GM18498 (cell line): ENCODE data around the gene UCHL1.
"Not testable (repeated sequence)": the region's sequence is repeated elsewhere in the genome, so short reads cannot be mapped to it uniquely, and the experiment has no call there.

Experiments
- ATAC-seq: cut with Tn5 transposase; IDR thresholded peaks from one replicate; pipeline ENCODE4 v1.9.1; 2021; ENCODE audit warnings: mild to moderate bottlenecking, moderate library complexity; ENCODE audit not compliant: unreplicated experiment

The UCHL1 gene

GRCh38 chr4:41236032-41236431 lies 20.7 kb upstream of the UCHL1 start:
- ATAC-seq, result no peak

- ATAC-seq, result no peak
Measured at GRCh38 chr4:41236508-41236907, 20.2 kb upstream of the UCHL1 start.

GRCh38 chr4:41241919-41242318 lies 14.8 kb upstream of the UCHL1 start:
- ATAC-seq, result no peak

DNA sequence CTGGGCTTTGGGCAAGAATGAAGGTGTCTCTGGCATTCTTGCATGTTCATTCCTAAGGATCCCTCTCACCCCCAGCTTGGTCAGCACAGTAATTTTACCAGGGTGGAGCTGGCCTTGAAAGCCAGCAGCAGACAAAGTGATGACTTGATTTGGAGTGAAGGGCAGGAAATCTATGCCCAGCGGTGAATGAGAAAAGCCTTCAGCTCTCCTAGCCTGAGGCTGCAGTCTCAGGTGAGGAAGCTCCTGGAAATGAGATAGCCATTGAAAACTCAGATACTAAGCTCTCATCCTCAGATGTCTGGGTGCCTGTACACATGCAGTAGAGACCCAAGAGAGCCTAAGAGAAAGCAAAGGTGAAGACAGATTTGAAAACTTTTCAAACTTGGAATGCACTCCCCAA lies 10.7 kb upstream of the UCHL1 start:
- no peak for ATAC-seq

DNA sequence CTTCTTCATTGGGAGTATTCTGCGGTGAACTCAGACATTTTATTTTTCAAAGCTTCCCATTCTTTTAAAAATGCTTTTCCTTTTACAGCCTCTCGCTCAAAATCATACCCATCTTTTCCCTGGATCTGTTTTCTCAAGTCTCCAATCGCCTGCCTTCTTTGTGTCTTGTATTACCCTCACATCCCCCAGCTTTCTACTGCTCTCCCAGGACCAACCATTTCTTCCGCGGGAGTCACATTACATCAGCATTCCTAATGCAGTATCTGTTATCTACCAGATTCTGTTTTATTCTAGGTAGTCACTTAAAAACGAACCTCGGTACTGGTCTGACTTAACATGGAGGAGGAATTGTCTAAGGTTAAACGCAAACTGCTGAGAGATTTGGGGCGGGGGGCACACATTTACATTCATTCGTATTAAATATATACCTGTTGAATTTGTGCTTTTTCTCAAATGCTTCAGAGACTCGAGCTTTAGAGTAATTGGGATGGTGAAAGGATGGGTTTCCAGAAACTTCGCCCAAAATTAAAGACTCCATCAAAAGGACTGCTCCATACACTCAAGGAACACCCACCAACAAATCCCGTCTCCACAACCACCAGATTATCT lies 493 bp upstream of the UCHL1 start:
- no peak for ATAC-seq

GRCh38 chr4:41257257-41257901 lies 651 bp downstream of the UCHL1 start:
- ATAC-seq, result peak; percentile 68

DNA sequence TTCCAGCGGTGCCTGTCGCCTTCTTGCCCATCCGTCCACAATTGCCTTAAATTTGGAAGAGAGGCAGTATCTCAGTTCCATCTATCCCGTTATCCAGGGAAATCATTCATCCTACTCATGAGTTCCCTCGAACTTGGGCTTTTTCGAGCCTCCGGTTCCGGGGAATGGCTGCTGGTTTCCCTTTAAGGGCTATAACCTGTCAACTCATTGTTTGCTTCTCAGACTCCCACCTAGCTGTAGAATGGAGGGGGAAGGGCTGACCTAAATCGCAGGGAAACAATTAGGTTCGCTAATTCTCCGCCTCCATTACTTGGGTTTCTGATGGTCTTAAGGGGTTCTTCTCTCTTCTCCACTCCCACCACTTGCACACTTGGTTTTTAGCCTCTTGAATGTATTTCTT lies 1.2 kb downstream of the UCHL1 start:
- no peak for ATAC-seq

GRCh38 chr4:41258783-41259182 lies 2.1 kb downstream of the UCHL1 start:
- ATAC-seq, result no peak

- ATAC-seq, result no peak
Measured at GRCh38 chr4:41260116-41260733, 3.5 kb downstream of the UCHL1 start.

DNA sequence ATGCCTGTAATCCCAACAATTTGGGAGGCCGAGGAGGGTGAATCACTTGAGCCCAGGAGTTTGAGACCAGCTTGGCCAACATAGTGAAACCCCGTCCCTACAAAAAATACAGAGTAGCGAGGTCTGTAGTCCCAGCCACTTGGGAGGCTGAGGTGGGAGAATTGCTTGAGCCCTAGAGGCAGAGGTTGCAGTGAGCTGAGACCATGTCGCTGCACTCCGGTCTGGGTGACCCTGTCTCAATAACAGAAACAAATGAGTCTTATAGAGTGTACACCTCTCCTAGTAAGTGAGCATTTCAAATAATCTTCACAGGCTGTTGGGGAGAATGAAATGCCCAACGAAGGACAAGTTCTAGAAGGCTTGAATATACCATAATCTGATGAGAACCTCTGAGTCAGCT lies 5.5 kb downstream of the UCHL1 start:
- ATAC-seq, result no peak

GRCh38 chr4:41264212-41264611 lies 7.5 kb downstream of the UCHL1 start:
- ATAC-seq, result no peak

- ATAC-seq, result no peak
Measured at GRCh38 chr4:41267997-41268396, 11.3 kb downstream of the UCHL1 start.

GRCh38 chr4:41268721-41269517 lies 12.2 kb downstream of the UCHL1 start:
- ATAC-seq, result no peak

- ATAC-seq, result no peak
Measured at GRCh38 chr4:41269682-41270081, 13.0 kb downstream of the UCHL1 start.

GRCh38 chr4:41275931-41276330 lies 19.2 kb downstream of the UCHL1 start:
- ATAC-seq, result not testable (repeated sequence)

DNA sequence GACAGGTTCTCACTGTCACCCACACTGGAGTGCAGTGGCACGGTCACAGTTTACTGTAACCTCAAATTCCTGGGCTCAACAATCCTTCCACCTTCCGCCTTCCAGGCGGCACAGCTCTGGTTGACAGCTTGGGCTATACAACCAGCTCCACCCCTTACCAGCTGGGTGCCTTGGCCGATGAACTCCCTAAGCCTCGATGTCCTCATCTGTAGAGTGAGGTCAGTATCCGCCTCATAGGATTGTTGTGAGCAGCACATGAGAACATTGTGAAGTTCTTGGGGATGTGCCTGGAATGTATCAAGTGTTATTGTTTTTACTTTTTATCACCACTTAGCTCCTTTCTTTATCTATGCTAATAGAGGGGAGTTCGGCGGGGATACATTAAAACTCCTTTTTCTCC lies 23.3 kb downstream of the UCHL1 start:
- ATAC-seq, result no peak

GRCh38 chr4:41281038-41281634 lies 24.4 kb downstream of the UCHL1 start:
- peak; percentile 93 for ATAC-seq

- no peak for ATAC-seq
Measured at GRCh38 chr4:41282366-41282765, 25.6 kb downstream of the UCHL1 start.

DNA sequence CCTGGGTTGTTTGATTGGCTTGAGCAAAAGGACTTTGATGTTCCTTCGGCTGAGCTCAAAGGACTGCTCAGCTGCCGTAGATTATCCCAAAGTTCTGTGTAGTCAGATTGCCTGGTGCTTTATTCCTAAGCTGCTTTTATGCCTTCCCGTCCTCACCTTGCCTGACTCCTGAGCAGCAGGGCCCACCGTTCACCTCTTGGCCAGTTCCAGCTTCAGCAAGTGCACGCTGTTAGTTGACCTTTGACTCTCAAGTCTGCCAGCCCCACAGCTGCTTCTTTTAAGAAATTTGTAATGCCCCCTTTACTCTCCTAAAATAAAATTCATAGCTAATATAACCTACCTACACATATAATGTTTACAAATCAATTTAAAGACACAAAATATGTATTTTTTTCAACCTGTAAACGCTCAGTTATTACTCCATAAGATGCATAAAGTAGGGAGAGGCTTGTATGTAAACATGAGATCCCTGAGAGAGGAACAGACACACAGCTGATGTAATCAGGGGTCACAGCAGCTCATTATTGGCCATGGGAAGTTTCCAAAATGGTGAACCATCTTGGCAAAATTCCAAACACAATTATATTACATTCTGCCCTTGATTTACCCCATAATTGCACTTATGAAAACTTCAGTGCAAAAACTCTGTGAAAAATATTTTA lies 28.6 kb downstream of the UCHL1 start:
- ATAC-seq, result no peak

DNA sequence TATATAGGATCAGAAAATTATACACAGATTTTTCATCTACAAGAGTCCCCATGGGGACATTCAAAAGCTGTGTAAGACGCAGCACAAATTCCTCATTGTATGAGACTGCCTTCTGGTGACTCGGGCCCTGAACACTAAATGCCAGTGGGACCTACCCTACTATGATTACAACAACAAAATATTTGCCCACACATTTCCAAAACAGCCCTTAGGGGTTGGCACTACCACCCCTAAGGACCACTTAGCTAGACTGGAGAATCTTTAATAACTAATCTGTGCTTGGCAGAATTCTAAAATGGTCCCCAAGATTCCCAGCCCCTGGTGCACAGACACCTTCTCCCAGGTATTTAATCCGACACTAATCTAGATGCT lies 29.1 kb downstream of the UCHL1 start:
- ATAC-seq, result no peak

GRCh38 chr4:41287005-41287404 lies 30.3 kb downstream of the UCHL1 start:
- ATAC-seq, result no peak
